Esophagus muscularis mucosa (tissue), 3 donors: Measurements from ENCODE around the gene NBPF1.
"Not testable (repeated sequence)": the region's sequence is repeated elsewhere in the genome, so short reads cannot be mapped to it uniquely, and the experiment has no call there.

Experiments
- CTCF ChIP-seq, 3 experiments: fragments of 200-600 bp in 2 of 3; fragments of 450-650 bp in 1 of 3; sonication (generic) in 2 of 3; IDR thresholded peaks; one replicate each; pipeline ENCODE4 v1.5.1; 2017 to 2019; ENCODE audit warnings: antibody characterized with exemption in 3 of 3, mild to moderate bottlenecking in 2 of 3, moderate library complexity in 1 of 3
- POLR2A ChIP-seq: fragments of 450-650 bp; IDR thresholded peaks from one replicate; pipeline ENCODE4 v1.6.1; 2017; ENCODE audit warnings: antibody characterized with exemption, moderate library complexity, mild to moderate bottlenecking, low read depth

- not testable (repeated sequence) for TF ChIP-seq CTCF (IDR thresholded peaks at IDR 0.05); POLR2A
Observed at GRCh38 chr1:16550212-16550918, 63.0 kb downstream of the NBPF1 start.
